GM10266 (cell line): ENCODE data around the gene HOXB1.

Experiments
- DNase-seq: peaks from one replicate; pipeline ENCODE4 v3.0.0; 2012; ENCODE audit errors: extremely low spot score
- CTCF ChIP-seq: IDR thresholded peaks from 2 replicates; pipeline ENCODE4 v1.5.1; 2012; ENCODE audit warnings: mild to moderate bottlenecking, low read depth; ENCODE audit not compliant: control insufficient read depth, insufficient read depth; ENCODE audit errors: missing control alignments

The HOXB1 gene

DNA sequence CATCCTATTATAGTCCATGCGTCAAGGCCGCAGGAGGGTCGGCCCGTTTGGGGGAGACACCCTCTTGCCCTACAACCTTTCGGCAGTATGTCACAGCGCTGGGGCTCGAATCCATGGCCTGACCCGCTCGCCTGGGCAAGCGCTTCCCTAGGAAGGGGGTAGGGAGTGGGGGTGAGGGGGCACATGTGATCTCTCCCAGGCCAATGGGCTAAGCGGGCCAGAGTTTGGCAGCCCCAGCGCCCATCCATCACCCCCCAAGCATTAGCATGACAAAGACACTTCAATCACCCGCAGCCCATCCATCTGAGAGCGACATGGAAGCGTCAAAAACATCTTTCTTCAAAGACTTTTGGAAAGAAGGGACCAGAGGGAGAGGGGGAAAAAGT, at the start of gene HOXB1:
Gene HOXB1, minus strand, starts transcription at position 125 of the 386 bp plus-strand sequence. Its CDS starts 107 bp downstream, at position 18.
- TF ChIP-seq CTCF = no peak
- no peak for DNase-seq

DNA sequence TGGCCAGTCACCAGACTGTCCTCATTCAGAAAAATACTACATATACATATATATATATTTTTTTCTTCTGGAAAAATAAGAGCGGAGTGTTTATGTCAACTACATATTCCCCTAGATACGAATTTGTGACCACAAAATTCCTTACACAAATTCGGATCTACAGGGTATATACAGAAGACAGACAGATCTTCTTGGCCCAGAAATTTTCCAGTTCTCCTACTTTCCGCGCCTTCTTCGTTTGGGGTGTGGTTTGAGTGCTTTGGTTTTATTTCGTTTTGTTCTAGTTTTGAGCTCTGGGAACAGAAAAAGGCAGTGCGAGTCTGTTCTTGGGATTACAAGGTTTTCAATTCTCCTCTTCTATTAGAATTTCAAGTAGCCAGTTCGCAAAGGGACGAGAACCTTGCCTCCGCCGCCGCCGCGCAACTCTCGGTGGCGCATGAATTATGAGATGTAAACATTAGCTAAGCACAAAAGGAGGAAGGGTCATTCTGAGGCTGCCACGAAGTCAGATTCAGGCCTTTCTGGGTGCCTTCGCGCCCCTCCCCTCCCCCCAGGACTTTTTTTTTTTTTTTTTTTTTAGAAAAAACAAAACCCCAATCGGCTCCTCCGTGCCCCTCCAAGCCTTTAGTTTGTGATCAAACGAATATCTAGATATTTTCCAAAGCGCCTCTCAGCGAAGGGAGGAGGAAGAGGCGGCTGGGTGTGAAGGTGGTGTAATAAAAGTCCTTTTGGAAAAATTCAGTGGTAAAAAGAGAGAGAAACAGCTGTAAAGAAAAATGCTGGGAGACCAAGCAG, 49.1 kb upstream of the HOXB1 start:
- DNase-seq = no peak
- TF ChIP-seq CTCF = no peak

GRCh38 chr17:48579471-48579759, 48.6 kb upstream of the HOXB1 start:
- no peak for TF ChIP-seq CTCF
- no peak for DNase-seq

- no peak for DNase-seq
- TF ChIP-seq CTCF = no peak
Observed at GRCh38 chr17:48578616-48579470, 48.0 kb upstream of the HOXB1 start.

GRCh38 chr17:48577946-48578615, 47.3 kb upstream of the HOXB1 start, which contains the start of gene HOXB4:
Gene HOXB4 (minus strand): TSS chr17:48578350. CDS start chr17:48578319, 31 bp downstream.
- no peak for TF ChIP-seq CTCF
- DNase-seq = peak; percentile 90

- no peak for DNase-seq
- no peak for TF ChIP-seq CTCF
Observed at GRCh38 chr17:48577330-48577945, 46.6 kb upstream of the HOXB1 start.
